Muscle layer of colon (tissue), 2 donors: ENCODE measurements around the gene MYO1E.
A peak's percentile ranks its signal among the peaks of the same experiment; 100 is the strongest.

Experiments
- H3K27ac ChIP-seq: one replicate; pipeline ENCODE4 v1.7.0; 2013; ENCODE audit warnings: low read depth, mild to moderate bottlenecking, low read length, moderate library complexity
- H3K27me3 ChIP-seq, 2 donors: one replicate each; pipeline ENCODE4 v1.7.0; 2013; ENCODE audit warnings: low read length in 2 of 2, mild to moderate bottlenecking in 2 of 2; ENCODE audit not compliant: insufficient read depth in 2 of 2, control insufficient read depth in 1 of 2
- H3K36me3 ChIP-seq: one replicate; pipeline ENCODE4 v1.7.0; 2013; ENCODE audit warnings: mild to moderate bottlenecking, low read length; ENCODE audit not compliant: insufficient read depth
- H3K4me1 ChIP-seq: one replicate; pipeline ENCODE4 v1.7.0; 2013; ENCODE audit warnings: mild to moderate bottlenecking, low read length; ENCODE audit not compliant: insufficient read depth
- H3K4me3 ChIP-seq, 2 donors: one replicate each; pipeline ENCODE4 v1.7.0; 2013; ENCODE audit warnings: low read length in 2 of 2, low read depth in 1 of 2, mild to moderate bottlenecking in 1 of 2, moderate library complexity in 1 of 2
- H3K9ac ChIP-seq: one replicate; pipeline ENCODE4 v1.7.0; 2013; ENCODE audit warnings: low read length
- H3K9me3 ChIP-seq: one replicate; pipeline ENCODE4 v1.7.0; 2013; ENCODE audit warnings: mild to moderate bottlenecking, low read length
- donor health status: abdominal sarcoma.
- donor health status: Adenocarcinoma of cecum.

The MYO1E gene

DNA sequence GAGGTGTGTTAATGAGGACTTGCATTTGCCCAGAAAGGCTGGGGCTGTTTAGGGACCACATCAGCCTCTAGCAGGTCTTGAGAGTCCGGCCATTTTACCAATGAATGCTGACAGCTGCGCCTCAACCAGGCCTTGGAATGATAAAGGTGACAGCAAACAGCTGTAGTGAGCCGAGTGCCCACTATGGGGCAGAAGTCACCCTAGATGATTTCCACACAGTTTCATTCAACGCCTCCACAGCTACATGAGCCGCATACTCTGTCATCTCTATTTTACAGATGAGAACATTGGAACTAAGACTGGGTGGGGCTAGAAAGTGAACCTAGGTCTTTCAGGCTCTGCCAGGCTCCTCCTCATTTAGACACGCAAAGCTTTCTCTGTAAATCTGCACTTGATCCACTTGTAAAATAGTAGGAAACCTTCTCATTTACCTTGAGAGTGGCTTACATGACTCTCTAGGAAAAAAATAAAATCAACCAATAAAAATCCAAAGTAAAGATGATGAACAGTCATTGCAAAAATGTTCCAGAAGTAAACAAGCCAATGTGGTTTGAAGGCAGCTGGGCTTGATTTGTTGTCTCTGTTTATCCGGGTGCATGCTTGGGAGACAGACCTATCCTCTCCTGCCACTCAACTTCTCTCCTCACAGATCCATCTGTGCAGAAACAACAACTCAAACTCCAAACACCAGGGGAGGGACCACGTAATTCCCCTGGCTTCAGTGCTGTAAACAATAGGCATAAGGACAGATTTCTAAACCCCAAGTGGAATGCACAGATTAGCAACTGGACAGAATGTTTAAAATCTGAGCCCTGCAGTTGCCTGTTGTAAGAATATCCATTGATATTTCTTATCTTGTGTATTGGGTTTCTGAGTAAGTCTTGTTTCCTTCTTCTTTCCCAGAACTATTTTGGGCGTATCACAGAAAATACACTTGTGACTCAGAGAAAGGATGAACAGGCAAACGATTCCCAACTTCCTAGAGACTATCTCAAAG lies 197.5 kb downstream of the MYO1E start:
- Histone ChIP-seq H3K9ac (no peak overlapping the region), H3K4me3 (no peak overlapping the region), H3K36me3 (peaks cover 21% of the 10 kb centered on the region), H3K9me3 (no peaks in the 10 kb centered on the region), H3K27ac (peak overlapping the region; percentile 46), H3K4me1 (peaks cover 8% of the 10 kb centered on the region), H3K27me3 (no peaks in the 10 kb centered on the region)

DNA sequence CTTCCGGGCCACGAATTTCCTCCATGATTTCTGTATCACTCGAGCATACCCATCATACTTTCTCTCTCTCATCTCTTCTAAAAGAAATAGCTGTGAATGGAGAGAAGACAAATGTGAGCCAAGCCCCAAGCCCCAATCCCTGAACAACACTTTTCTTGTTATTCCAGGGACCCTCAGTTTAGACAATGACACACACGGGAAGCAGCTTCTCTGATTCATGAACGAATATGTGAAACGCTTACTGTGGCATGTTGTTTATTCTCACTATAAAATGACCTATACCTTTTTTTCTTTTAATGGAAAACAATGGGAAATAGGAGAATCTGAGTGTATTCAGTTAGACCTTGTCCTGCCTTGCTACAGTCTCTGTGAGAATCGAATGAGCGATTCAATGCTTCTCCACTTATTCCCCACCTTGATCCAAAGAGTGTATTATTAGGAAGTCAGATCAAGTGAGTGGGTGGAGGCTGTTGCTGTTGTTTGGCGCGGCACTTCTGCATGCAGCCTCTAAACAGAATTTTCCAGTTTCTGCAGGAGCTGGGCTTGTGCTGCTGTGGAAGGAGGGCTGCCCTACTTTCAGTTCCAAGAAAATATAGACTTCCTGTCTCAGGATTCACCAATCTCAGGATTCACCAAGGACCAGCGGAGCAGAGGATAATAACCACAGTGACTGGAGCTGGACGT lies 198.4 kb downstream of the MYO1E start:
- H3K9ac ChIP-seq = no peak overlapping the region

DNA sequence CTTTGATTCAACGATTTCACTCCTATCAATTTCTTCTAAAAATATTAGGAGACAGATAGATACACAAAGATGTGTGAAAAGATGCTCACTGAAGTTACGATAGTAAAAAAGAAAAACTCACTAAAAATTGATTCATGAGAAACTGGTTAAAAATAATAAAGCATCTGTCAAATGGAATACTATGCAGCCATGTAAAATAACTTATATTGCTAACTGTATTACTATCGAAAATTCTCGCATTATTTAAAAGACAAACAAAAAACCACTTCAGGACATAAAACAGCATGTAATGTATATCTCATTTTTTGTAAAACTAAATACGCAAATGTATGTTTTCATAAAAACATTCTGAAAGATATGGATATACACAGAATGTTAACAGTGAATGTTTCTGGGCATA lies 199.5 kb downstream of the MYO1E start:
- Histone ChIP-seq H3K9ac (no peak overlapping the region), H3K4me1 (peaks cover 8% of the 10 kb centered on the region), H3K36me3 (peaks cover 23% of the 10 kb centered on the region), H3K27ac (no peak overlapping the region), H3K27me3 (no peaks in the 10 kb centered on the region), H3K9me3 (no peaks in the 10 kb centered on the region), H3K4me3 (no peak overlapping the region)

More for the DNA sequence above, 198.4 kb downstream of the MYO1E start:
- Histone ChIP-seq H3K27me3 (no peaks in the 10 kb centered on the region), H3K9me3 (no peaks in the 10 kb centered on the region), H3K4me3 (no peak overlapping the region), H3K36me3 (peaks cover 23% of the 10 kb centered on the region), H3K27ac (no peak overlapping the region), H3K4me1 (peaks cover 8% of the 10 kb centered on the region)

DNA sequence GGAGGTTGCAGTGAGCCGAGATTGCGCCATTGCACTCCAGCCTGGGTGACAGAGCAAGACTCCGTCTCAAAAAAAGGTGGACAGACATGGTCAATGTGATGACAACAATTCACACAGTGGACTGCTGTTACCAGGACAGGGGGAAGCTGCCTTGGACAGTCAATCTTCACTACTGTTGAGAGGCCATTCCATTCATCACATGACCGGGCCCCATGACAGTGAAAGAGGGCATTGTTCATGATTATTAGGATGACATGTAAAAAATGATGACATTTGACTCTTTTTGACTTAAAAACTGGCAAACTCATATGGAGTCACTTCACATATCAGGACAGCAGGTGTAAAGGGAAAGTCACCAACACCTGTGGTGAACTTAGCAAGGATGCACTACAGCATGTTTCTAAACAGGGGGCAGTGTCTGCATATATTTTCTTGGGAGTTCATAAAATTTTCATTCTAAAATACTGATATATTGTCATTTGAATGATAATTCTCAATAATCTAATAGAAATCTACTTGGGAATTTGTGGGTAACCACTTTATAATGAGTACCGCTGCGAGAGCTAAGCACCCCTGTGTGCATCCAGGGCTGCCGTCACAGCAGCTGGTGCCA lies 200.3 kb downstream of the MYO1E start:
- Histone ChIP-seq H3K36me3 (peaks cover 21% of the 10 kb centered on the region), H3K27me3 (no peaks in the 10 kb centered on the region), H3K4me3 (no peak overlapping the region)

DNA sequence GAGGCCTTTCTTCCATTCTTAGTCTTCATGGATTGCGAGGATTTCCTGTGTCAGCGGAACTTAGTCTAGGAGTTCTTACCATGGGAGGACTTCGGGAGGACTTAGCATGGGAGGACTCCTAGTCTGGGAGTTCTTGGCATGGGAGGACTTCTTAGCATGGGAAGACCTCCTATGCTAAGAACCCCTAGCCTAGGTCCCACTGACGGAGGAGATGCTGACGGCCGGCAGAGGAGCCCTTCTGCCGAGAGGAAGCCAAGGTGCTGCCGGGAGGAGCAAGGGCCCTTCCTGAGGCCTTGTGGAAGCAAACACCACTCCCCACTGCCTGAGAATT lies 201.6 kb downstream of the MYO1E start:
- Histone ChIP-seq H3K4me3 (no peak overlapping the region), H3K9ac (no peak overlapping the region), H3K27me3 (no peaks in the 10 kb centered on the region), H3K36me3 (peaks cover 17% of the 10 kb centered on the region), H3K27ac (no peak overlapping the region), H3K4me1 (peaks cover 8% of the 10 kb centered on the region), H3K9me3 (no peaks in the 10 kb centered on the region)

More for the DNA sequence above, 200.3 kb downstream of the MYO1E start:
- Histone ChIP-seq H3K9me3 (no peaks in the 10 kb centered on the region), H3K27ac (no peak overlapping the region), H3K9ac (no peak overlapping the region), H3K4me1 (peaks cover 8% of the 10 kb centered on the region)

DNA sequence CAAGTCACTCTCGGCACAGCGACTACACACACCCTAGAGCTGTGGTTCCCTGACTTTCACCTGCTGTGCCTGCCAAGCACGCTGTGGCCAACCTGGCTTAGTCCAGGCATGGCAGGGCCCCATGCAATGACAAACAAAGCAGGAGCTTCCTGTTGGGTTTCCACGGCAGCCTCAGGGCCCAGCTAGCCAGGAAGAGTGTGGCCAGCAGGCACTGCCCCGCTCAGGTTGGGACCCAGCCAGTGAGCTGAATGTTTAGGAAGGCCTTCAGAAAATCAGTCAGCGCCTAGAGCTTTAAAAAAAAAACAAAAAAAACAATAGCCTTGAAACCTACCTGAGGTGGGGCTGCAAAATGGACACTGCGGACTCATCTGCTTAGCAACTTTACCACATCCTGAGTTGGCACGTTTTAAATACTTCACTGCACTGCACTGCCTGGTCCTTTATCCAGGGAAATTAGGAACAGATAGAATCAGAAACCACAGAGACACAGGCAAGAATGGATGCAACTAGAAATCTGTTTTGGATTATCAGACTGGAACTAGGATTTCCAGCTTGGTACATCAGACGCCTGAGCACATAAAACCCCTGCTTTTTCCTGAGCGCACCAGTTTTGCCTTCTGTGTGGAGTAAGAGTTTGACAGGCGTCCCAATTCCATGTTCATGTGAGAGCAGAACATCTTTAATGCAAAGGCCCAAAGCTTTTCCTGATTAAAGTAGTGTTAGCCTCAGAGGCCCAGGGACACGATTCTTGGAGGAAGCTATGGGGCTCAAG lies 202.2 kb downstream of the MYO1E start:
- H3K9me3 ChIP-seq = no peaks in the 10 kb centered on the region
- H3K36me3 ChIP-seq = peaks cover 17% of the 10 kb centered on the region
- H3K9ac ChIP-seq = no peak overlapping the region
- H3K27ac ChIP-seq = no peak overlapping the region
- H3K4me1 ChIP-seq = peaks cover 8% of the 10 kb centered on the region
- H3K4me3 ChIP-seq = no peak overlapping the region
- H3K27me3 ChIP-seq = no peaks in the 10 kb centered on the region

DNA sequence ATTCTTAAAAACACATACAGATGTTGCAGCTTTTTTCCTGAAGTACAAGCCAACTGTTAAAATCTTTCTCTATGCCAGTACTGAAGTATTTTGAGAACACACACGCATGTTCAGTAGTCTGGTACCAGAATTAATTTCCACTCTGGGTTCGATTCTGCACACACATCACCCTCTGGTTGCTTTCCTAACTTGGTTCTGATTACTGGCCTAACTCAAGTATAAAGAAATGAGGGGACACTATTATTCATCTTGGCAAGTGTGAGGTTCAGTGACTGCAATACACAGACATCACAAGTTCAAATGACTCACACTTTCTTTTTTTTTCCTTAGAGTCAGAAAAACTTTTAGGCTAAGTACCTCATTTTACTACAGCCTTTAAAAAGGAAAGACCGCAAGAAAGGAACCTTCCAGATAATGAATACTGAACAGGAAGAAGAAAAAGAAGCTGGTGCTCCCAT lies 203.4 kb downstream of the MYO1E start:
- H3K4me1 ChIP-seq = no peaks in the 10 kb centered on the region
- peaks cover 17% of the 10 kb centered on the region for H3K36me3 ChIP-seq

DNA sequence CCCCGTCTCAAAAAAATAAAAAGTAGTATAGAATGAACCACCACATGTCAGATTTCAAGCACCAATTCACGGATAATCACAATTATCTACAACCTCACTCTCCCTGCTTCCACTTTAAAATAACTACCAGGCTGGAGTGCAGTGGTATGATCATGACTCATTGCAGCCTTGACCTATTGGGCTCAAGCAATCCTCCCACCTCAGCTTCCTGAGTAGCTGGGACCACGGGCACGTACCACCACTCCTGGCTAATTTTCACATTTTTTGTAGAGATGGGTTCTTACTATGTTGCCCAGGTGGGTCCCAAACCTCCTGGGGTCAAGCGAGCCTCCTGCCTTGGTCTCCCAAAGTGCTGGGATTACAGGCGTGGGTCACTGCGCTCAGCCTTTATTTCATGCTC lies 204.1 kb downstream of the MYO1E start:
- Histone ChIP-seq H3K9ac (no peak overlapping the region), H3K4me1 (no peaks in the 10 kb centered on the region), H3K27ac (no peak overlapping the region), H3K4me3 (no peak overlapping the region), H3K27me3 (no peaks in the 10 kb centered on the region), H3K36me3 (peaks cover 17% of the 10 kb centered on the region), H3K9me3 (no peaks in the 10 kb centered on the region)

More for the DNA sequence above, 203.4 kb downstream of the MYO1E start:
- H3K27ac ChIP-seq = no peak overlapping the region
- H3K9ac ChIP-seq = no peak overlapping the region
- H3K4me3 ChIP-seq = no peak overlapping the region
- H3K9me3 ChIP-seq = no peaks in the 10 kb centered on the region
- H3K27me3 ChIP-seq = no peaks in the 10 kb centered on the region

DNA sequence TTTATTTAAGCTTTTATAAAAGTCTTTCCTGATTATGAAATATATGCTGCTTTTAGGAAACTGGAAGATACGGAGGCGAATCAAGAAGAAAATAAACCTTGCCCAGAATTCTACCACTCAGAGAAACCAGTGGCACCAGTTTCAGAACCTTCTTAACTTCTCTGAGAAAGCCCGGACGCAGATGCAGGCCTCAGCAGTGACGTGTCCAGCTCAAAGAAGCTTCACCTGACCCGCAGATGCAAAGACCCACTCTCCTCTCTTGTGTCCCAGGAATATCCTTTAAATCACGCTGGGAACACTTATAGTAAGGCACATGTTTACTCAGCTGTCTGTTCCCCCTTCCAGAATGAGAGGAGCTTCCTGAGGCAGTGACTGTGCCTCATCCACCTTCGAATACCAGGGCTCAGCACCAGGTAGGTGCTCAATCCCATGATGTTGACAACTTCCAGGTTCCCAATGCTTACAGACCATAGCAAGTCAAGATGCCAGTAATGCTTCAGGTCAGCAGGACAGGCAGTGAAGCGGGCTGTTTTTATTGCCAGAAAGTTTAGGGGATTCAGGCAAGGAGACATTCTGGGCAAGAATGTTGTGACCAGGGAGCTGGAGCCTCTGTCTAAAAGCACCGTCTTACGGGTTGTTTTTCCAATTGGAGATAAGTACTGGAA lies 205.9 kb downstream of the MYO1E start:
- peaks cover 19% of the 10 kb centered on the region for H3K36me3 ChIP-seq
- no peak overlapping the region for H3K4me3 ChIP-seq
- no peaks in the 10 kb centered on the region for H3K4me1 ChIP-seq
- no peaks in the 10 kb centered on the region for H3K27me3 ChIP-seq
- H3K9ac ChIP-seq = no peak overlapping the region
- no peaks in the 10 kb centered on the region for H3K9me3 ChIP-seq
- H3K27ac ChIP-seq = no peak overlapping the region

DNA sequence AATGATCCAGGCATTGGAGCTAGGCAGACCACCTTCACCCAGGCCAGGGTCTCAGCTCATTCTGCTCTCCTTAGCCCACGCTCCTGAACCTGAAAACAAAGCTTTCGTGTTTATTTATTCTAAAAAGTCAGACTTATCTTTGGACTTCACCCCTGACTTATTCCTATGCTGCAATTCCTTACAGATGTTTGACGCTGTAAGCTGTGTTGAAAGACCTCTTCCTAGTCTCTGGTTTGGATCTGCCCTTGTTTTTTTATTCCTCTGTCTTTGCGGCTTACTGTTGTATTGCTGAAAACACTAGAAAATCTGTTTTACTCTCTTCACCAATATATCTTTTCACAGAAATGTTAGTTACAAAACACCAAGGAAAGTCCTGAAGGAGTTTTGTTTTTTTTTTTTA lies 206.5 kb downstream of the MYO1E start:
- no peaks in the 10 kb centered on the region for H3K27me3 ChIP-seq
- peaks cover 15% of the 10 kb centered on the region for H3K36me3 ChIP-seq
- H3K9me3 ChIP-seq = no peaks in the 10 kb centered on the region
- no peak overlapping the region for H3K9ac ChIP-seq
- no peak overlapping the region for H3K4me3 ChIP-seq
- no peaks in the 10 kb centered on the region for H3K4me1 ChIP-seq
- no peak overlapping the region for H3K27ac ChIP-seq
